Measurements from ENCODE around the gene ARHGAP42.

Gene ARHGAP42

GRCh38 chr11:100835854-100836253, 148.8 kb downstream of the ARHGAP42 start:
- TF ChIP-seq CTCF (IDR thresholded peaks at IDR 0.05), result no peak
- Histone ChIP-seq H3K36me3 (no peaks in the 10 kb centered on the region), H3K27me3 (no peaks in the 10 kb centered on the region), H3K27ac (no peak overlapping the region), H3K4me1 (peaks cover 0 to 23% (median 2%) of the 10 kb centered on the region in 4 donors), H3K4me3 (no peak overlapping the region), H3K9me3 (no peaks in the 10 kb centered on the region)
- intact Hi-C loops (cut with DNase I; ENCODE audit: low total_unique reads), result no loop called here
- no peak for DNase-seq

GRCh38 chr11:100837311-100837710, 150.2 kb downstream of the ARHGAP42 start:
- Histone ChIP-seq H3K9me3 (no peaks in the 10 kb centered on the region), H3K27ac (no peak overlapping the region), H3K27me3 (no peaks in the 10 kb centered on the region), H3K4me1 (peaks cover 0 to 9% (median 2%) of the 10 kb centered on the region in 4 donors), H3K36me3 (no peaks in the 10 kb centered on the region), H3K4me3 (no peak overlapping the region)
- no peak for DNase-seq
- intact Hi-C loops (cut with DNase I; ENCODE audit: low total_unique reads), result no loop called here
- no peak for TF ChIP-seq CTCF (IDR thresholded peaks at IDR 0.05)

DNA sequence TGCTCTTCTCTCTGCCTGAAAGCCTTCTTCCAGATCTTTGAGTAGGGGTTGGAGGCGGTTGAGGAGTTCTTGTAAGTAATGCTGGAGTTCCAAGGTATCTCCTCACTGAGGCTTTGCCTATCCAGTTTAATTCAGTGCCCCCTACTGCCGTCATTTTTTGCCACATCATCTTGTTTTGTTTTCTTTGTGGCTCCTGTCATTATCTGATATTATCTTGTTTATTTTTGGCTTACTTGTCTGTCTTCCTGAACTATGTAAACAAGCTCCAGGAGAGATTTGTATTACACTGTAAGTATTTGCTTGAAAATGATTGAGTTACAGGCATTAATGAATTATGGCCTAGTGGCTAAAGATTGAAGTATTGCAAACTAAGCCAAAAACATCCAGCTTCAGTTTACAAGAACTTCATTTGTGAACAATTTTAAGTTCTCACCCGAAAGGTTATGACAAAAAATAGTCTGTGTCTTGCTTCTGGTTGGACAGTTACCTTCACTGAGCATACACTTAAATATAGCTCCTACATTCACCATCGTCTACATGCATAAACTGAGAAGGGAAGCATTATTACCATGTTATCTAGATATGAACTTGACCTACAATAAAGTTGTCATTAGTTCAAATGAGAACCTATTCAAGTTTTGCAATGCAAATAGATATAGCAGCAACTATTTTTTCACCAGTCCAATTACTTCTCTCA, 154.8 kb downstream of the ARHGAP42 start:
- no peaks in the 10 kb centered on the region for H3K36me3 ChIP-seq
- no peak overlapping the region for H3K27ac ChIP-seq
- intact Hi-C loops (cut with DNase I; ENCODE audit: low total_unique reads), result no loop called here

GRCh38 chr11:100847696-100848216, 160.7 kb downstream of the ARHGAP42 start:
- H3K36me3 ChIP-seq, result no peaks in the 10 kb centered on the region
- no peak overlapping the region for H3K27ac ChIP-seq
- no peaks in the 10 kb centered on the region for H3K27me3 ChIP-seq
- no peaks in the 10 kb centered on the region for H3K9me3 ChIP-seq
- H3K4me1 ChIP-seq, result peaks cover 0 to 19% (median 3%) of the 10 kb centered on the region in 4 donors
- no peak overlapping the region for H3K4me3 ChIP-seq
- no peak for TF ChIP-seq CTCF (IDR thresholded peaks at IDR 0.05)
- intact Hi-C loops (cut with DNase I; ENCODE audit: low total_unique reads), result no loop called here
- no peak for DNase-seq

More for the DNA sequence above, 154.8 kb downstream of the ARHGAP42 start:
- H3K4me1 ChIP-seq, result no peaks in the 10 kb centered on the region
- no peak overlapping the region for H3K4me3 ChIP-seq
- TF ChIP-seq CTCF (IDR thresholded peaks at IDR 0.05), result no peak
- H3K9me3 ChIP-seq, result no peaks in the 10 kb centered on the region
- H3K27me3 ChIP-seq, result no peaks in the 10 kb centered on the region
- no peak for DNase-seq

DNA sequence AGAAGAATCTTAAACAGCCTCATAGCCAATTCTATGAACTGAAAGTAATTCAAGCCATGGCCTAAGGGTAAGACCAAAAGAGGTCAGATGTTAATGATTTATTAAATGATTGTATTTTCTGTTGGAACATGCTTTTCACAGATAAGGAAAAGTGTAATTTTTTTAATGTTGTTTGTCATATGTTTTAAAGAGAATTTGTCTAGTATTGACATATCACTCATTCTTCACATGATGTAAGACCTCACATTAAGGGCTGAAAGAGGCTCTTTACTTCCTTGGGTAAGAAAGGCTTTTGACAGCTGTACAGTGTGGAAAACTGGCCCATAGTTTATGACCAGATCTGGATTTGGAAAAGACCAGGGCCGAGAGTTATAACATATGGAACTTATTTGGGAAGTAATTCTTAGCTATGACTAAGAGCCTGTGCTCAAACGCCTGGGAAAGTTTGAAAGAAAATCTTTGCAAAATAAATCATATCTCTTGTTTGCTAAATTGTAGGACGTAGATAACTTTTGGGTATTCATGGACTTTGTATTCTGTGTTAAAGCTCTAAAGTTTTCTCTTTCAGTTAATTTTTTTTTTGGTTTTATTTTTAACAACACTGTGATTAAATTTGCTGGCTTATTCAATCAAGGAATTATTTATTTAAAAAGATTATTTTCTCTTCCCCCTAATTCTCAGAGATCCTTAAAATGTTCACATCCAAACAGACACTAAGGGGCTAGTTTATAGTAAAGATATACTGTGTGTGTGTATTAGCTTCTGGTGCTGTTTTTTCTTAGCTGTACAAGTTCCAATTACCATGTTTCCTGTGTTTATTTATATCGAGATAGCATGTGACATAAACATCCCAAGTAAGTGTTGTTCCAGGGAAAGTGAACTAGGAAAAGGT, 162.2 kb downstream of the ARHGAP42 start:
- no peak overlapping the region for H3K4me3 ChIP-seq
- no peaks in the 10 kb centered on the region for H3K27me3 ChIP-seq
- H3K9me3 ChIP-seq, result no peaks in the 10 kb centered on the region
- no peaks in the 10 kb centered on the region for H3K36me3 ChIP-seq
- H3K4me1 ChIP-seq, result peaks cover 0 to 19% (median 3%) of the 10 kb centered on the region in 4 donors
- intact Hi-C loops (cut with DNase I; ENCODE audit: low total_unique reads), result no loop called here
- H3K27ac ChIP-seq, result peak overlapping the region; percentile 36 to 45
- DNase-seq, result no peak
- no peak for TF ChIP-seq CTCF (IDR thresholded peaks at IDR 0.05)
